ENCODE data around the gene SYNJ2BP.

GRCh38 chr14:70436867-70437266 lies 20.0 kb upstream of the SYNJ2BP start:
- no peak for TF ChIP-seq POLR2A (IDR thresholded peaks at IDR 0.05)
- TF ChIP-seq, protein P1, sequence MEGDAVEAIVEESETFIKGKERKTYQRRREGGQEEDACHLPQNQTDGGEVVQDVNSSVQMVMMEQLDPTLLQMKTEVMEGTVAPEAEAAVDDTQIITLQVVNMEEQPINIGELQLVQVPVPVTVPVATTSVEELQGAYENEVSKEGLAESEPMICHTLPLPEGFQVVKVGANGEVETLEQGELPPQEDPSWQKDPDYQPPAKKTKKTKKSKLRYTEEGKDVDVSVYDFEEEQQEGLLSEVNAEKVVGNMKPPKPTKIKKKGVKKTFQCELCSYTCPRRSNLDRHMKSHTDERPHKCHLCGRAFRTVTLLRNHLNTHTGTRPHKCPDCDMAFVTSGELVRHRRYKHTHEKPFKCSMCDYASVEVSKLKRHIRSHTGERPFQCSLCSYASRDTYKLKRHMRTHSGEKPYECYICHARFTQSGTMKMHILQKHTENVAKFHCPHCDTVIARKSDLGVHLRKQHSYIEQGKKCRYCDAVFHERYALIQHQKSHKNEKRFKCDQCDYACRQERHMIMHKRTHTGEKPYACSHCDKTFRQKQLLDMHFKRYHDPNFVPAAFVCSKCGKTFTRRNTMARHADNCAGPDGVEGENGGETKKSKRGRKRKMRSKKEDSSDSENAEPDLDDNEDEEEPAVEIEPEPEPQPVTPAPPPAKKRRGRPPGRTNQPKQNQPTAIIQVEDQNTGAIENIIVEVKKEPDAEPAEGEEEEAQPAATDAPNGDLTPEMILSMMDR (IDR thresholded peaks at IDR 0.05): no peak

Measured in testis (tissue), 2 donors.